Ureter (tissue), 1 donor: ENCODE data around the gene SLC4A4. TPM values are rescaled to one million over a fixed set of nuclear protein-coding genes. Genes with fewer than 3 reads are reported as not detected.

Experiments
- DNase-seq: peaks from one replicate; pipeline ENCODE4 v3.0.0-alpha.2; 2020; ENCODE audit warnings: low spot score
- total RNA-seq: library from RNA; stranded (reverse); gene quantifications from one replicate; pipeline ENCODE4 v1.2.4, GENCODE V29; 2023
- donor health status: DM: yes; HTN: yes; CAD: no.

The SLC4A4 gene
- total RNA-seq, 1 donor from 2014 or later, result 36.8 TPM

DNA sequence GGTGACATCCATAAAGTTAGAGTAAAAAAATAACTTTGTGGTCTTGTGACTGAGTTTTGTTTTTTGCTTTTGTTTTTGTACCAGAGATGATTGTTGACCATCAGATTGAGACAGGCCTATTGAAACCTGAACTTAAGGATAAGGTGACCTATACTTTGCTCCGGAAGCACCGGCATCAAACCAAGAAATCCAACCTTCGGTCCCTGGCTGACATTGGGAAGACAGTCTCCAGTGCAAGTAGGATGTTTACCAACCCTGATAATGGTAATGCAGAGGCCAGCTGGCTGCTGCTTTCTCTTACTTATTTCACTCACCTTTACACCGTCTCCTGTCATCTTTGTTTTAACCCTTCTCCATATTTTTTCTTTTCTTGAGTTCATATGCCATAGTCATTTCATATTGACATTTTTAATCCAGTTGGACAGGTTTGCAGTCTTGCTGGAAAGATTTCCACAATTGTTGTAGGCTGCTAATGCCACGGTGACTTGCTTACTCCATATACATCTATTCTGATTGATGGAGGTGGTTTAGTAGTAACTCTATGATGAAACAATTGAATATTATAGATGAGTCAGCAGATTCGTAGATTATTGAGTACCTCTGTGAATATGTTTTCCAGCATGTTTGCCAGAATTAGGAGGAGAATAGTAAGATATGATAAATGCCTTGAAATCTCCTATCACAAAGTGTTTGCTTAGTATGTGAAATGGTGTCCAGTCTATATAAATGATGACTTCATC lies 18.3 kb downstream of the SLC4A4 start:
- no peak for DNase-seq

DNA sequence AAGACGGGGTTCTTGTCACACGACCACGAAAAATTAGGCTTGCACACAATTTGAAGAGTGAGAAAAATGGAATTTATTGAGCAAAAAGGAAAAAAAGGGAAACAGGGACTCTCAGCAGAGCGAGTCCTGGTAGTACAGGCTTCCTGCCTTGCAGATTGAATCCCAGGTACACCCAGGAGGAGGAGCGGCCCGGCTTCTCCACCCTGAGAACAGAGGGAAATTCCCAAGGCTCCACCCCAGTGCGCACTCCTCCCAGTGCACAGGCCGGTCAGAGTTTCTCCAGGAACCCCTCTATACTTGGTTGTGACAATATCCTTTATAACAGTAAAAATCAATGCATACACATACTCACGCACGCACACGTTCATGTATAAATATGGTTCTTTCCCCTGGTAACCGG lies 22.0 kb downstream of the SLC4A4 start:
- no peak for DNase-seq

DNA sequence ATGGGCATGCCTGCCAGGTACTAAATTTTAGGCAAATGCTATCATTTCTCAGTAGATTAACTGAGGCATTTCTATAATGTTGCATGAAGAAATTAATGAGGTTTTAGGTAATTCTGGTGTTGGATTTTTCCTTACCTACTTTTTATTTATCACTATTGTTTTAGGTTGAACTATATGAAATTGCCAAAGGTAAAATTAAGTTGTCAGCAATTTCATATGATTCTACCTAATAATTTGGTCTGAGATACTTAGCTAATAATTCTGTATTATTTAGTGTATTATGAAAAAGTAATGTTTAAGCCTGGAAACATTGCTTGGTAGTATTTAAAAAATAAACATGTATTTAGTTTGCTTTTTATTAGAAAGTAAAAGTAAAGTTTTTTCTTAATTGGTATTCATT lies 22.7 kb downstream of the SLC4A4 start:
- no peak for DNase-seq

DNA sequence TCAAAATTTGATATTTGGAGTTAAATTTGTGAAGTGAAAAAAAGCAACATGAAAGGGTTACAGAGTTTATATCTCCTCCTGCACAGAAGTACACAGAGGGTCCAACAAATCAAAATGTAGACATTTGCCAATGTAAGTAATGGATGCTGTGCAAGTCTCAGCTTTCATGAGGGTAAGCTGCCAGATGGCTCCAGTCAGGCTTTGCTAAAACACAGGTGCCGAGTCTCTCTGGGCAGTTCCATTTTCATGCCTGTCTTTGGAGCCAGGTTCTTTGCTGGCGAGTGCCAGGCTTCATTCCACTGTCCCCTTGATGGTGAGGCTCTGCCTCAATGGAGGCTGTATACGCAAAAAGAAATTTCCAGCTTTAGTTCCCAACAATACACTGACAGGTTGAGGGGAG lies 27.9 kb downstream of the SLC4A4 start:
- DNase-seq, result no peak

DNA sequence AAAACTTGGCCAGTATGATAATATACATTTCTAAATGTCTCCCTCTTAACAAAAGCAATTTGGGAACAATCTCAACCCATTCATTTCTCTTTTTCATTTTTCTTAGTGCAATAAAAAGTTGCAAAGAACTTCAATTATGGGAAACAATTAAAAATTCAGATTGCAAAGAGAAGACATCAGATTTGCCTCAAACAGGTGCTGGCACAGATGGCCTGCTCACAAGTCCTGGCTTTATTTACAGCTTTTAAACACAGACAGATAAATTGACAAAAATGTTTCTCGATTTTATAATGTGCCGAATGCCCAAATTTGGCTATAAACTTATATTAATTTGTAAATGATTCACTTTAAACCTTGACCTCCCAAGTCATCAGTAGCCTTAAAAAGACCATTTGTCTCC lies 28.7 kb downstream of the SLC4A4 start:
- no peak for DNase-seq

DNA sequence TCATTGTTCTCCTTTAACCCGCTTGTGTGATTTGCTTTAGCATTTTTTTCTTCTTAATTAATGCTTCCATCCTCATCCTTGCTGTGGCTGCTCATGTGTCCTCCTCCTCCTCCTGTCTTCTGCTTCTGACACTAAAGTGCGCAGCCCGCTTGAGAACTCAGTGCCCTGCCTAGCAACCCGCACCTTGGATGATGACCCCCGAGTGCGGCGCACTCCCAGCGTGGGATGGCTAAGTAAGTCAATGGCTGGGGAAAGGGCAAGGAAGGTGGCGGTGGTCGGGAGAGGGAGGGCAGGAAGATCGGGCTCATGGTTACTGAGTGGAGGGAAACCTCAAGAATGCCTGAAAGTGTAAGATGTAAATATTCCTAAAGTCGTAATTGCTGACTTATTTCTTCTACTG lies 30.1 kb downstream of the SLC4A4 start:
- DNase-seq, result no peak

DNA sequence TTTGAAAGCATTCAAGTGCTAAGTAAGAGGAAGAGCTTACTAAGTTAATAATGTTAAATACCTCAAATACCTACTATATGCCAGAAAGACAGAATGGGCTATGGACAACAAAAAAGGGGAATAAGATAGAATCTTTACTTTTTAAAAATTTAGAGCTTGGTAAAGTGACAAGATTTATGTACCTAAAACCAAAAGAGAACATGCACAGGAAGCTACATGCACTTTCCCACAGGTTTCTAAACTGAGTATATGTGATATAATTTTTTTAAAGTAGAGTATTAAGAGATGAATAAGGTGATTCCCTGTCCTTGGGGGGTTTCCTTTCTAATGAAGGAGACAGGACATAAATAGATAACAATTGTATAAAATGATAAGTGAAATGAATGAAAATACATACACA lies 30.7 kb downstream of the SLC4A4 start:
- DNase-seq, result no peak

DNA sequence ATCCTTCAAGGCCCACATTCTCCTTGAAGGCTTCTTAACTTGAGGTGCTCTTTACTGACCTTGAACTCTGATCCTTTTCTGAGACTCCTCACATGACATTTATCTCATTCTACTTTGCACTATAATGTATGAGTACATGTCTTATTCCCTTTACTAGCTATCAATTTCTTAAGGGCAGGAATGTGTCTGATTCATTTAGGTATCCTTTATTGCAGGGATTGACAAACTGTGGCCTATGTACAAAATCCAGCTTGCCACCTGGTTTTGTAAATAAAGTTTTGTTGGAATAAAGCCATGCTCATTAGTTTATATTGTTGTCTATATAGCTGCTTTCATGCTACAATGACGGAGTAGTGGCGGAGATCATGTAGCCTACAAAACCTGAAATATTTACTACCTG lies 36.7 kb downstream of the SLC4A4 start:
- DNase-seq, result no peak

DNA sequence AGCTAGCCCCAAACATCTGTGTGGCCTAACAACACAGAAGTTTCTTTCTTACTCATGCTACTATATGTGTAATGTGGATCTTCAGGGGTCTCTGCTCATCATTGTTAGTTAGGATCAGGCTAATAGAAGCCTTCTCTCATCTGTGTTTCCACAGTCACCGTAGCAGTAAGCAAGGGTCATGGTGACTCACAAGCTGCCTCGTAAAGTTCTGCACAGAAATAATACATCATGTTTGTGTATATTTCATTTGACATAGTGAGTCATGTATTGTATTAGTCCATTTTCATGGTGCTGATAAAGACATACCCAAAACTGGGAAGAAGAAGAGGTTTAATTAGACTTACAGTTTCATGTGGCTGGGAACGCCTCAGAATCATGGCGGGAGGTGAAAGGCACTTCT lies 38.7 kb downstream of the SLC4A4 start:
- DNase-seq, result no peak

DNA sequence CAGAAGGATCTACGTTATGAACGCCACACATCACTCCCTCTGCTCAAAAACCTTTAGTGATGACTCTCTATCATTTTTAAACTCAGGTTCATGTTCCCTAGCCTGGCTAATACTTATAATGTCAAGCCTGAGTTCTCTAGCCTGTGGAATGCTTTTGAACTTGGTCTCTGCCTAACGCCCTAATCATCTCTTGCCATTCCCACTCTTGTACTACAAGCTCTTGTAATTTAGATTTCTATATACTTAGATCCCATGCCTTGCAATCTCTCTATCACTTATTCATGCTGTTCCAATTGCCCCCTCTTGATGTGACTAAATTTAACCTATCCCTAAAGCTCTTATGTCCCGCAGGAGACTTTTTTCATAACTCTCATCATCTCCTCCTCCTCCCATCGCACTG lies 40.3 kb downstream of the SLC4A4 start:
- DNase-seq, result no peak

DNA sequence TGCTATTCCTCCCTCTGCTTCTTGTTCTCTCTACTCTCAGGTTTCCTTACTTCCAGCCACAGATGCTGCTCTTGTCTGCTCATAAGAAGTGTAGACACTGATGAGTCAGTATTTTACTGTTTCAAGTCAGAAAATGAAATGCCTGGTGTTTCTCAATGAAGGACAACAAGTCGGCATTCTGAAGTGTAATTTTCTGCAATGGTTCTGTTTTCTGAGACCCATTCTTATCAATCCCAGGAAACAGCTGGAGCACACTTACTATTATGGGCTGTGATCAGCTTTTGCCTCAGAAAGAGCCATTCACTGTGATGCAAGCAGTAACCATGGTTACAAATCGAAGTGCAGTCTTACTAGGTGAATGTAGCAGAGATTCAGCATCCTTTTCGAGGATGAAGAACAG lies 42.0 kb downstream of the SLC4A4 start:
- DNase-seq, result no peak

DNA sequence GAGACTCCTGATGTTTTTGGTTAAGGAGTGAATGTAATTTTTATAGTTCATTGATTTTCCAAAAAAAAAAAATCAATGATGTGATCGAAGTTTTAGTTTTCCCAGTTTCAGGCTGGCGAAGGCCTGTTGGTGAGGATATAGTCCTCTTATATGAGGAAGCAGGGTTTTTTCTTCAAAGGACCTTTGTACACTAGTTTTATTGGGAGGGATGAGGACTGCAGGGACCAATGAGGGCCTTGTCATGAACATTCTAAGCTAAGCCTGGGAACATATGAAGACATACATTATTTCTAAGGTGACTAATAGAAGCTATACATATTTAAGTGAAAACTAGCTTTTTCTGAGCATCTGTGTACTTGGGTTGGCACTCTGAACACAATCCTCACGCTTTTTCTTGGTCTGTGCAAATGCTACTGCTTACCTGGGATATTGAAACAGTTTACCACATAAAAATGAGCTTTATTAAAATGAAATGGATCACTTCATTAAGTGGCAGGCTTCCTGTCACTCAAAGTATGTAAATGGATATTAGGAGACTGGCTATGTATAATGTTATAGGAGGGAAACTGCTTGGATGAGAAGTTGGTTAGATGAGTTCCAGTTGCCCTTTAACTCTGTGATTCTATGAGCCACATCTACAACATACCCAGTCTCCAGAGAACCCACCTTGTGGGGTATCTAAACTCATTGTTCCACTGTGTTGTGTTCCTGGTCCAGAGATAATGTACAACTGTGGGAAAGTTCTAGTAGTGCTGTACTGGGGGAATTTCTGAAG lies 43.5 kb downstream of the SLC4A4 start:
- DNase-seq, result no peak

DNA sequence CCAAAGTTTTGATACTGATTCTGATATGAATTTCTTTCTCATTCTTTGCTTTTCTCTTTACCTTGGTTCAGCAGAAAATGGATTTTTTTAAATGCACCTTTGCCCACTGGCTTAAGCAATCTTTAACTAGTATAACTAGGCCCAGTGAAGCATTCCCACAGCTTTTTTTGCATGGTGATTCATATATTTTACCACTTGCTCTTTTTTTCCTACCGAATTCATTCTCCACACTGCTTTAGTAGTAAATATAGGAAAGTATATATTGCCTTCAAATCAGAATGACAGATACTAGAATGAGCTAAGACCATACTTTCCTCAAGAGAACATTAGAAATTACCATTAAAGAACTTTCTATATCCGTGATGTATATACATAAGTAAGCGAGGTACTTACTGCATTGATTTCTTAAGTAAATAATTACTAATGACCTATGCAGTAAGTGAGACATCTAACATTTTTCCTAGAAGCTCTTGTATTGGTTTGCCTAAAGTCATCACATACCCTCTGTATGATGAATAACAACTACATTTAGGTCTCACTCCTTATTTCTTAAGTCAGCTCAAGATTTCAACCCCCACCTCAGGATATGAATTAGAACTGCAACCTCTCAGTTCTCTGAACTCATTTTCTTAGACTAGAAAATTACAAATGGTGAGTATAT lies 44.2 kb downstream of the SLC4A4 start:
- DNase-seq, result no peak

DNA sequence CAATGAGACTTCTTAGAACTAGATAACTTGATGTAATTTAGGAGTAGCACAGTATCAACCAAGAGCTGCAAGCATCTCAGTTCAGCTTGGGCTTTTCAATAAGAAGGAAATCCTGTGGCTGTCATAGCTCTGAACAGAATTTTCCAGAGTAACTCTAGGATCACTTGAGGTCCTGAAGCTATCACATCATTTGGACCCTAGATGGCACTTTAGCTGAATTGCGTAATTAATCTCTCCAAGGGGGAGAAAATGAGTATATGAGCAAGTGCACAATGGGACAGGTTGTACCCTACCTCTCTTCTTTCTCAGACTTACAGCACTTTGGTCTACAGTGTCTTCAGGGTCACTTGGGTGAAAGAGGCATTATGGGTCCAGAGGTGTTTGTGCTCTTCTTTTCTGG lies 45.2 kb downstream of the SLC4A4 start:
- no peak for DNase-seq

DNA sequence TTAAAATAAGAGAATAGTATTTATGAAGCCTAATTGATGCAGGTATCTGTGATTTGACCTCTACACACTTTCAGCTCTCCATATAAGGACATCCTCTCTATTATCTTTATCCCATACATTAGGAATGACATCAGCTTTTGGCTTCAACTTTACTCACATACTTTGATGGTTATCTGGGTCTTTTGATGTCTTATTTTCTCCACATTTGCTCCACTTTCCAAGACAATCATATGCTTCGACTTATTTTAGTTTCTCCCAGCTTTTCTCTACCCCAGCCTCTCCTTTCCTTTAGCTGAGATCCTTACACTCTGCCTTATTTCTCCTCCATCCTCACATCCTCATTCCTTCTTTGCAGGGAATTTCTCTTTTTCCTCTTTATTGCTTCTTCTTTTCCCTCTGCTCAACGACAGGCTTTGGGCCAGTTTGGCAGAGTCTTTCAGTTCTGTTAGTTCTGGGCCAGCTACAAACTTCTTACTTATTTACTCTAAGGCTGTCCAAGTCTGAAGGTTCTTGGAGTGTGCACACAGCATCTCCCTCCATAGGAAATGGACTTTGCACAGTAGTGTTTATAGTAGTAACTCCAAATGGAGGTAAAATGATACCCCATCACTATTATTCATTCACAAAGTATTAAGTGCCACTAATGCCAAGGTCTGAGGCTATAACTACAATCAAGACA lies 50.5 kb downstream of the SLC4A4 start:
- DNase-seq, result no peak

DNA sequence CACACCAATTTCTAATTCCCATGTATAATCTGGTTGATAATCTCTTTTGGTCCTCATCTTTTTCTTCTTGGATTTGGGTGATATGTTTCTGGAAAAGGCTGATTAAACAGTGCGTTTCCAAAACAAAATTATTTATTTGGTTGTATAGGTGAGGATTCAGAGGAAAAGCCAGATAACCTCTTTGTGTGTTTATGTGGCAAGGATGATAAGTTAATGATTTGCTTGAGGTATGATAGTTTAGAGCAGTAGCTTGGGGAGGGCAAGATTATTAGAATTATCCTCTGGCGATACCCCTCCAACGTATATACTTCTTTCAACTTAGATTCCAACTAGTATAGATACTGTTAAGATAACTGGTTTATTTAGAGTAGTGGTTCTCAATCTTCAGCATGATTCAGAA lies 53.3 kb downstream of the SLC4A4 start:
- no peak for DNase-seq

DNA sequence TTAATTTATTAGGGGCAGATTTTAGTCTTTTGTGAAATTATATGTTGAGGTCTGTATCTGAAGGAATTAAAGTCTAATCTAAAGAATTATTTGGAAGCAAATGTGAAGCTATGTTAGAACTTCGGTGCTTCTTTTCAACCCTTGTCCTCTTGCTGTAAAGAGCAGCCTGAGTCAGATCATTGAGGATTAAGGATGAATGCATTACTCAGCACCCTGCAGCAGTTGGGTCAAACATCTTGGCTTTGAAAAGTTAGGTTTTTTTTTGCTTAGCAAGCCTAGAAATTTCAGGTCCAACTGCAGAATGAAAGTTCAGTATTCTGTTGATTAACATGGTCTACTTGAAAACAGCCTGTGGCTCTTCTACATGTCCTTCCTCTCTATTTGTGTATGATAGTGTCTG lies 57.6 kb downstream of the SLC4A4 start:
- DNase-seq, result no peak

DNA sequence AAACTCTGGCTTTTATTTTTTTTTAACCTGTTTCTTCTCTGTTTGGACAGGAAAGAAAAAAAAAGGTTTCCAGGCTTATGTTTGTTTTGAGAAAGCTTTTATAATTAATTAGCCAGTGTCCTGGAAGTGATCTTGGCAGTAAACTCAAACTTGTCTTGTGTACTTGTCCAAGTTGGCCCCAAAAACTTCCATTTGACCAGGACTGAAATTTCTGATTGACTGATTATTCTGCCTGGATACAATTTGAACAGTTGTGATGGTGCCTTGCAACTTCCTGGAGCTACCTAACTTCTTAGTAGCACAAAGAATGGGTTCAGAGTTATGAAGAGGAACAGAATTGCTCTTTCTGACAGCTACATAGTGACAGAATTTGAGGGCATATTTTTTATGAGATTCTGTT lies 62.0 kb downstream of the SLC4A4 start:
- DNase-seq, result no peak

DNA sequence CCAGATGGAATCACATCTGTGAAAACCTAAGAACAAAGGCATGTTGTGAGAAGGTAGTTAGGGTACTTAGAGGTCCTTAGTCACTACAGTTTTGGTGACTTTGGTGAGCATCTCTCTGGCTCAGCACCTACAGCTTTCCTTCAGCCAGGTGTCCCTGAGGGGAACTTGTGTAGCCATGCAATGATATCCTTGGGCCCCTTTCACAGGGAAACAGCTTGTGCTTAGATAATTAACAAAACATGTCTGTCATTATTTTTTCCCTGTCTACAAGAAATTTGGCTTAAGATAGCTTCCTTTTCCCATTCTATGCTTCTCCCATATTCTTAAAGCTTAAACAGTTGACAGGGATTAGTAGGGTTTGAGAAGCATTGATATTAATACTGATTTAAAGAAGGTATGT lies 63.8 kb downstream of the SLC4A4 start:
- DNase-seq, result no peak

DNA sequence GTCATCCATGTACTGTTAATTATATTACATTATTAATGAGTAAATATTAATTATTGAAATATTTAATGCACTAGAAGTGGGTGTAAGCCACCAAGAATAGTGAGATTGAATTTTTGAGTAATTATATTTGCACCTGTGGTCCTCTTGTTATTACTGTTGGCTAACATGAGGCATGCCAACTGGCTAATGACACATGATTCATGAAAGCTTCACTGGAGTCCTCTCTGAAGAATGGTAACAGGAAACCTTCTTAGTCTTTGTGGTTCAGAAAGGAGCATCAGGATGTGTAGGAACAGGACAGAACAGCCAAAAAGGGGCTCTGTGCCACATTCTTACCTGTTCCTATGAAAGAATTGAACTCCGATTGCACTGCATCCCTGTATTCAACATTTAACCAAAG lies 65.2 kb downstream of the SLC4A4 start:
- no peak for DNase-seq

DNA sequence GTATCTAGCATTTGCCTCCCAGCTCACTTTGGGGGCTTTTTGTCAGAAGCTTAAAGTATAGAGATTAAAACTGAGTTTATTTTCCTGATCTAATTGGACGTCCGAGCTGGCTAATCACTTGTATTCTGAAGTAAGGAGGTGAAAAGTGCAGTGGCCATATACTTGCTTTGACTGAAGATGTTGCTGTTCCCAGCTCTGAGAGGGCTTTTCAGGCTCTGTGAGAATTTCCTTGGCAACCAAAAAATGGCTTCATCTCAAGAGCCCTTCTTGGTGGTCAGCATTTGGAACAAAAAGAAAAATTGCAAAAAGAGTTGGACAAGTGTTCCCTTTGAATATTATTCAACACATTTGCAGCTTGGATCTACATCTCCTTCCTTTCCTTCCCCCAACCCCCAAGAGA lies 67.0 kb downstream of the SLC4A4 start:
- DNase-seq, result no peak

DNA sequence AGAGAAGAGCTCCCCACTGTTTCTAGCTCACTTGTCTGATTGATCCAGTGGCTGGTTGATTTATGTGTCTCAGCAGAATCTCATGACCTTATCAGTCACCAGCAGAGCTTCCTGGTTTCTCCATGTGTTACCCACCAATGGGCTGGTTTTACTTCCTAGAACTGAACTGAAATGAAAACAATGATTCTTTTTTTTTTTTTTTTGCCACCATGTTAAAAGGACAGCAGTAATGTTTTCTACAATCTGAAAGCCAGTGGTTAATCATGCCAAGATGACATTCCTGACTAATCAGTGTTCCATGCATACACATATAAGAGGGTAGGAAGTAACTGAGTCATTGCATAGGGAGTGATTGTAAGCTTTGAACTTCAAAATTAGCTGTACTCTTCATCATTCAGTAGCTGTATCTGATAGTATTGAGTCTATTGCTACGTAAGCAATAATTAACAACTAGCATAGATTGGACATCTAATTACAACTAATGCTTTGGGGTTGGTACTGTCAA lies 67.7 kb downstream of the SLC4A4 start:
- DNase-seq, result no peak
